HepG2 (cell line): ENCODE data around the gene PRKACB. TPM values are rescaled to one million over a fixed set of nuclear protein-coding genes. Genes with fewer than 3 reads are reported as not detected.

Experiments
- ATAC-seq: fragments of 200-7000 bp; cut with Tn5 transposase; 3 replicates; pipeline ENCODE4 v1.9.1; 2020; ENCODE audit warnings: mild to moderate bottlenecking, moderate library complexity
- BruUV-seq: library from RNA; stranded (reverse); fragments of 400-500 nt; replicated peaks from 2 replicates; lab custom pipeline; 2021; lab: Mats Ljungman, UMichigan
- CTCF ChIA-PET: fragments of 300-600 bp; formaldehyde crosslinking; extraction: SDS; loops from one replicate; lab custom pipeline; 2021; ENCODE audit warnings: low total read pairs, inconsistent platforms, low intra/inter-chr PET ratio; lab: Yijun Ruan, JAX
- POLR2A ChIA-PET: fragments of 350-600 bp; sonication (Branson Sonifier 250); formaldehyde crosslinking; loops from one replicate; lab custom pipeline; 2020; ENCODE audit warnings: antibody characterized with exemption, inconsistent platforms; lab: Yijun Ruan, JAX
- DNase-seq: peaks from one replicate; pipeline ENCODE4 v3.0.0-alpha.2; 2015; ENCODE audit warnings: low spot score
- FAIRE-seq: peaks from 3 replicates; lab custom pipeline; 2011; peaks lifted over from hg19 to GRCh38; lab: Jason Lieb, UNC
- H2AFZ ChIP-seq: one replicate; pipeline ENCODE4 v1.6.1; 2011; ENCODE audit warnings: low read length, inconsistent platforms
- H3K27ac ChIP-seq: fragments of 300-600 bp; 3 replicates; pipeline ENCODE4 v1.8.0; 2011; ENCODE audit warnings: mixed run types, mild to moderate bottlenecking, mixed read lengths, low read length, inconsistent platforms; ENCODE audit not compliant: insufficient read depth; ENCODE audit errors: extremely low read length
- H3K27me3 ChIP-seq, 2 experiments: fragments of 200-600 bp in 1 of 2; 2 replicates in 1 of 2; 3 replicates in 1 of 2; pipeline versions ENCODE4 v1.6.0 to v1.8.0; 2011; ENCODE audit warnings: low read length in 2 of 2, mild to moderate bottlenecking in 2 of 2, moderate library complexity in 2 of 2, inconsistent platforms in 1 of 2; ENCODE audit not compliant: insufficient read depth in 2 of 2, control insufficient read depth in 1 of 2
- H3K36me3 ChIP-seq, 2 experiments: fragments of 200-600 bp in 1 of 2; replicated peaks in 1 of 2; 2 replicates in 1 of 2; 3 replicates in 1 of 2; pipeline versions ENCODE4 v1.5.1 to v1.8.0; 2011; ENCODE audit warnings: low read length in 2 of 2, inconsistent platforms in 1 of 2; ENCODE audit not compliant: insufficient read depth in 2 of 2, control insufficient read depth in 1 of 2
- H3K4me1 ChIP-seq: 2 replicates; pipeline ENCODE4 v1.5.1; 2012; ENCODE audit warnings: low read length, inconsistent platforms; ENCODE audit not compliant: insufficient read depth
- H3K4me2 ChIP-seq: 2 replicates; pipeline ENCODE4 v1.6.0; 2011; ENCODE audit warnings: low read depth, low read length, inconsistent platforms
- H3K4me3 ChIP-seq, 3 experiments: fragments of 200-600 bp in 1 of 3; sonication (generic), shearing (Covaris generic) in 1 of 3; replicated peaks in 1 of 3; 2 replicates each; pipeline ENCODE4 v1.5.1; 2011 to 2016; ENCODE audit warnings: low read length in 3 of 3, inconsistent platforms in 2 of 3, low read depth in 2 of 3, mild to moderate bottlenecking in 2 of 3, control low read depth in 1 of 3, mixed read lengths in 1 of 3; ENCODE audit not compliant: insufficient read depth in 1 of 3
- H3K79me2 ChIP-seq: one replicate; pipeline ENCODE4 v1.6.1; 2011; ENCODE audit warnings: low read length, inconsistent platforms; ENCODE audit not compliant: insufficient read depth
- H3K9ac ChIP-seq: 2 replicates; pipeline ENCODE4 v1.6.0; 2011; ENCODE audit warnings: mild to moderate bottlenecking, low read depth, low read length, inconsistent platforms; ENCODE audit not compliant: insufficient read depth
- H3K9me3 ChIP-seq: 2 replicates; pipeline ENCODE4 v1.5.1; 2012; ENCODE audit warnings: mild to moderate bottlenecking, low read length
- H4K20me1 ChIP-seq: 2 replicates; pipeline ENCODE4 v1.6.0; 2011; ENCODE audit warnings: inconsistent platforms, mild to moderate bottlenecking, low read length, moderate library complexity; ENCODE audit not compliant: insufficient read depth
- ATF1 ChIP-seq: IDR thresholded peaks from 2 replicates; pipeline ENCODE4 v1.6.1; 2016; ENCODE audit warnings: mild to moderate bottlenecking, control low read depth
- CHD2 ChIP-seq: IDR thresholded peaks from 2 replicates; pipeline ENCODE4 v1.6.1; 2011; ENCODE audit warnings: low read depth, low read length, improper control_type of control experiment
- IRX3 ChIP-seq: sonication (generic); formaldehyde crosslinking; IDR thresholded peaks from 2 replicates; pipeline ENCODE4 v1.8.1; 2023; ENCODE audit warnings: mild to moderate bottlenecking, low read depth, missing genetic modification reagents, borderline replicate concordance
- MBNL3 ChIP-seq: fragments of 250-450 bp; sonication (Bioruptor Pico); conservative IDR thresholded peaks from 2 replicates; pipeline ENCODE4 v1.8.0; 2022; ENCODE audit warnings: mild to moderate bottlenecking, inconsistent platforms
- MEIS1 ChIP-seq: sonication (generic); formaldehyde crosslinking; IDR thresholded peaks from 2 replicates; pipeline ENCODE4 v1.9.0; 2021; ENCODE audit warnings: mild to moderate bottlenecking, missing genetic modification reagents, moderate library complexity, borderline replicate concordance
- NFE2L1 ChIP-seq: sonication (generic); formaldehyde crosslinking; IDR thresholded peaks from 2 replicates; pipeline ENCODE4 v1.4.0; 2020; ENCODE audit warnings: missing genetic modification reagents, mild to moderate bottlenecking, borderline replicate concordance
- NFKB2 ChIP-seq: sonication (generic); formaldehyde crosslinking; IDR thresholded peaks from 2 replicates; pipeline ENCODE4 v1.4.0; 2020; ENCODE audit warnings: missing genetic modification reagents, borderline replicate concordance
- ZNF335 ChIP-seq: sonication (generic); formaldehyde crosslinking; IDR thresholded peaks from 2 replicates; pipeline ENCODE4 v1.4.0; 2020; ENCODE audit warnings: missing genetic modification reagents
- ZNF407 ChIP-seq: sonication (generic); formaldehyde crosslinking; IDR thresholded peaks from one replicate; pipeline ENCODE4 v1.5.1; 2020; ENCODE audit warnings: mild to moderate bottlenecking, missing genetic modification reagents; ENCODE audit errors: not compliant biosample characterization
- ZNF446 ChIP-seq: sonication (generic); formaldehyde crosslinking; IDR thresholded peaks from 2 replicates; pipeline ENCODE4 v1.5.0; 2020; ENCODE audit warnings: mild to moderate bottlenecking, missing genetic modification reagents
- ZNF644 ChIP-seq: IDR thresholded peaks from 2 replicates; pipeline ENCODE4 v1.6.1; 2016; ENCODE audit warnings: low read depth
- ZNF713 ChIP-seq: sonication (generic); formaldehyde crosslinking; IDR thresholded peaks from 2 replicates; pipeline ENCODE4 v1.4.0; 2020; ENCODE audit warnings: mild to moderate bottlenecking, missing genetic modification reagents
- in situ Hi-C: cut with HindIII; loops from 2 replicates; pipeline ENCODE4 v1.10.0; 2017; ENCODE audit warnings: low pct_unique_long_range_greater_than_20kb; ENCODE audit not compliant: extremely low pct_ligation_motif_present
- intact Hi-C: fragments of 100-400 bp; cut with micrococcal nuclease; formaldehyde crosslinking; loops from one replicate; pipeline ENCODE4 v1.10.0; 2022; ENCODE audit not compliant: unreplicated experiment
- polyA plus RNA-seq, 8 experiments: library from polyadenylated mRNA; depleted of rRNA in 3 of 8; stranded (reverse) in 7 of 8; unstranded in 1 of 8; fragments of >200 nt; fragmentation: Illumina TruSeq in 4 of 8; extraction: Trizol in 4 of 8; gene quantifications; 2 replicates each; pipeline versions ENCODE4 v1.2.1 to v1.2.3, GENCODE V29; 2011 to 2016; ENCODE audit warnings: low read depth in 4 of 8, missing spikeins in 1 of 8, mixed read lengths in 1 of 8; ENCODE audit not compliant: insufficient read depth in 1 of 8
- total RNA-seq, 5 experiments: library from RNA; depleted of rRNA; stranded (reverse); fragments of >200 nt; fragmentation: Illumina TruSeq; extraction: Trizol; gene quantifications; 2 replicates each; pipeline ENCODE4 v1.2.3, GENCODE V29; 2016; ENCODE audit warnings: low read depth in 1 of 5
- TF ChIP-seq, protein P1 (sequence below): sonication (generic); formaldehyde crosslinking; IDR thresholded peaks from 2 replicates; pipeline ENCODE4 v1.5.0; 2020; ENCODE audit warnings: missing genetic modification reagents

The PRKACB gene
- total and polyA plus RNA-seq, 2 of the 13 experiments (the other 11 are each of a cell fraction or from before 2014, with no cell fraction given), result 3.5 to 5.8 TPM

DNA sequence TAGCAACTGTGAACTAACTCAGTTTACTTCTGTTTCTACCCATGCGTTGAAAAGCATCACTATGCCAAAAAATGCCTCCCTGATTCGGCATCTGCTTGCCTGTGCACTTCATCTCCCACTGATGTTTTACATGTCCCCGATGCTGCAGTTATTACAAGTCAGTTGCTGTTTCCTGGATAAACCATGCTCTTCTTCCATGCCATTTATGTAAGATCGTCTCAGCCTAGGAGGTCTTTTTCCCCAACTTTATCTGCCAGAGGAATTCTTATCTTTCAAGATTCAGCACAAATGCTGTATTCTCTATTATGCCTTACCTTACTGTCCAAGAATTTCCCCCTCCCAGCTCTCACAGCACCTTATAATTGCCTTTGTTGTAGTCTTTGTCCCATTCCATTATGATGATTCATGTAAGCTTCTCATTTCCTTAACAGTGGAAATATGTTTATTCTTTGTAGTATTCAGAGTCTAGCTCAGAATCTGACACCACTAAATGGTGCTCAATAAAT, 30.0 kb downstream of the PRKACB start (continued):
- TF ChIP-seq, protein P1, sequence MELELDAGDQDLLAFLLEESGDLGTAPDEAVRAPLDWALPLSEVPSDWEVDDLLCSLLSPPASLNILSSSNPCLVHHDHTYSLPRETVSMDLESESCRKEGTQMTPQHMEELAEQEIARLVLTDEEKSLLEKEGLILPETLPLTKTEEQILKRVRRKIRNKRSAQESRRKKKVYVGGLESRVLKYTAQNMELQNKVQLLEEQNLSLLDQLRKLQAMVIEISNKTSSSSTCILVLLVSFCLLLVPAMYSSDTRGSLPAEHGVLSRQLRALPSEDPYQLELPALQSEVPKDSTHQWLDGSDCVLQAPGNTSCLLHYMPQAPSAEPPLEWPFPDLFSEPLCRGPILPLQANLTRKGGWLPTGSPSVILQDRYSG (CRISPR knock-in tag), result no peak
- TF ChIP-seq ZNF713 (CRISPR knock-in tag), result no peak

GRCh38 chr1:84181350-84182005, 37.4 kb downstream of the PRKACB start:
- Histone ChIP-seq H3K4me3 (no peak overlapping the region), H3K27me3 (no peaks in the 10 kb centered on the region; a peak in 1 of 5 replicates), H3K4me1 (no peaks in the 10 kb centered on the region), H3K9me3 (no peaks in the 10 kb centered on the region), H3K4me2 (no peak overlapping the region), H4K20me1 (no peaks in the 10 kb centered on the region), H3K79me2 (no peaks in the 10 kb centered on the region), H3K27ac (no peak overlapping the region), H2AFZ (no peak overlapping the region), H3K9ac (no peak overlapping the region), H3K36me3 (no peaks in the 10 kb centered on the region)
- in situ Hi-C loops (no loop called here), intact Hi-C loops (no loop called here)
- ATAC-seq (no peak), DNase-seq (no peak), FAIRE-seq (no peak)
- no TSS peak for BruUV-seq
- ChIA-PET CTCF (no interaction called here), POLR2A (no interaction called here)
- TF ChIP-seq ZNF644 (CRISPR knock-in tag), result no peak
- TF ChIP-seq IRX3 (CRISPR knock-in tag), result no peak
- no peak for TF ChIP-seq MEIS1
- TF ChIP-seq ZNF407 (CRISPR knock-in tag), result no peak
- TF ChIP-seq MBNL3, result no peak
- TF ChIP-seq NFKB2 (CRISPR knock-in tag), result no peak
- no peak for TF ChIP-seq ZNF446 (CRISPR knock-in tag)
- no peak for TF ChIP-seq ZNF335 (CRISPR knock-in tag)
- TF ChIP-seq CHD2, result no peak
- no peak for TF ChIP-seq NFE2L1
- no peak for TF ChIP-seq ATF1 (CRISPR knock-in tag)
